HCT116 (cell line): ENCODE measurements around the gene AMBRA1. TPM values are rescaled to one million over a fixed set of nuclear protein-coding genes. Genes with fewer than 3 reads are reported as not detected.

Experiments
- ATAC-seq: fragments of 200-7000 bp; cut with Tn5 transposase; 2 replicates; pipeline ENCODE4 v1.9.1; 2020; ENCODE audit warnings: mild to moderate bottlenecking, moderate library complexity
- BruUV-seq: library from RNA; stranded (reverse); fragments of 400-500 nt; replicated peaks from 2 replicates; lab custom pipeline; 2021; lab: Mats Ljungman, UMichigan
- CTCF ChIA-PET: fragments of 300-600 bp; sonication (Branson Sonifier 250); formaldehyde crosslinking; loops from one replicate; lab custom pipeline; 2021; ENCODE audit warnings: antibody characterized with exemption; lab: Charles Lee
- POLR2A ChIA-PET: fragments of 300-600, 350-600 bp; sonication (Branson Sonifier 250); formaldehyde crosslinking; loops from one replicate; lab custom pipeline; 2021; ENCODE audit warnings: antibody characterized with exemption; lab: Charles Lee
- RAD21 ChIA-PET, 2 experiments: fragments of 300-600 bp; sonication (Branson Sonifier 250); formaldehyde crosslinking; loops; one replicate each; lab custom pipeline; 2023; ENCODE audit warnings: low total read pairs in 2 of 2; ENCODE audit not compliant: uncharacterized antibody in 2 of 2, unreplicated experiment in 2 of 2, low non-redundant PET in 1 of 2; lab: Charles Lee
- DNase-seq: peaks from one replicate; pipeline ENCODE4 v3.0.0-alpha.2; 2010; ENCODE audit warnings: low read depth, low spot score
- H2AFZ ChIP-seq: fragments of 200-600 bp; shearing (Covaris generic), sonication (generic); 2 replicates; pipeline ENCODE4 v1.6.1; 2017; ENCODE audit warnings: low read depth, mixed run types, mixed read lengths, antibody characterized with exemption, low read length; ENCODE audit not compliant: poor library complexity, severe bottlenecking
- H3K27ac ChIP-seq: 2 replicates; pipeline ENCODE4 v1.5.1; 2012; ENCODE audit warnings: low read depth, low read length
- H3K27me3 ChIP-seq: fragments of 200-600 bp; sonication (generic); 2 replicates; pipeline ENCODE4 v1.6.1; 2016; ENCODE audit warnings: mixed run types, low read length, mixed read lengths; ENCODE audit not compliant: insufficient read depth
- H3K36me3 ChIP-seq, 2 experiments: fragments of 200-500 bp in 1 of 2; fragments of 200-600 bp in 1 of 2; sonication (Bioruptor generic) in 1 of 2; sonication (generic) in 1 of 2; 2 replicates each; pipeline versions ENCODE4 v1.5.1 to v1.6.1; 2014 to 2016; ENCODE audit warnings: low read length in 2 of 2, inconsistent platforms in 1 of 2, mixed read lengths in 1 of 2, mixed run types in 1 of 2; ENCODE audit not compliant: insufficient read depth in 2 of 2, control insufficient read depth in 1 of 2
- H3K4me1 ChIP-seq, 2 experiments: fragments of 200-600 bp in 1 of 2; sonication (generic) in 1 of 2; 2 replicates each; pipeline versions ENCODE4 v1.5.1 to v1.6.1; 2012 to 2017; ENCODE audit warnings: low read length in 2 of 2, inconsistent platforms in 1 of 2, mild to moderate bottlenecking in 1 of 2, mixed read lengths in 1 of 2, mixed run types in 1 of 2, moderate library complexity in 1 of 2; ENCODE audit not compliant: insufficient read depth in 2 of 2, control insufficient read depth in 1 of 2
- H3K4me2 ChIP-seq: fragments of 200-600 bp; sonication (generic); 2 replicates; pipeline ENCODE4 v1.6.1; 2017; ENCODE audit warnings: mixed run types, low read length, mixed read lengths
- H3K4me3 ChIP-seq, 2 experiments: fragments of 200-600 bp in 1 of 2; sonication (generic) in 1 of 2; replicated peaks in 1 of 2; 2 replicates each; pipeline ENCODE4 v1.5.1; 2011 to 2016; ENCODE audit warnings: low read length in 2 of 2, control low read depth in 1 of 2, low read depth in 1 of 2, mild to moderate bottlenecking in 1 of 2, mixed read lengths in 1 of 2, mixed run types in 1 of 2
- H3K79me2 ChIP-seq: fragments of 200-600 bp; sonication (generic); 2 replicates; pipeline ENCODE4 v1.6.1; 2017; ENCODE audit warnings: mild to moderate bottlenecking, mixed run types, low read length, moderate library complexity, mixed read lengths; ENCODE audit not compliant: insufficient read depth
- H3K9ac ChIP-seq: fragments of 200-600 bp; sonication (generic); 2 replicates; pipeline ENCODE4 v1.6.1; 2016; ENCODE audit warnings: low read length, mixed read lengths
- H3K9me2 ChIP-seq: fragments of 200-600 bp; sonication (generic), shearing (Covaris generic); 2 replicates; pipeline ENCODE4 v1.6.1; 2017; ENCODE audit warnings: mixed run types, mild to moderate bottlenecking, moderate library complexity; ENCODE audit not compliant: insufficient read depth
- H3K9me3 ChIP-seq, 2 experiments: fragments of 200-500 bp in 1 of 2; fragments of 200-600 bp in 1 of 2; sonication (Bioruptor generic) in 1 of 2; sonication (generic) in 1 of 2; 2 replicates each; pipeline ENCODE4 v1.6.1; 2014 to 2017; ENCODE audit warnings: low read length in 2 of 2, mixed read lengths in 2 of 2, inconsistent platforms in 1 of 2, low read depth in 1 of 2, mild to moderate bottlenecking in 1 of 2, mixed run types in 1 of 2, moderate library complexity in 1 of 2; ENCODE audit not compliant: control insufficient read depth in 1 of 2, insufficient read depth in 1 of 2
- H4K20me1 ChIP-seq: fragments of 200-600 bp; sonication (generic), shearing (Covaris generic); 2 replicates; pipeline ENCODE4 v1.6.1; 2017; ENCODE audit warnings: mixed run types, mild to moderate bottlenecking, moderate library complexity; ENCODE audit not compliant: insufficient read depth
- ATF3 ChIP-seq: IDR thresholded peaks from 2 replicates; pipeline ENCODE4 v1.6.1; 2012
- CBX3 ChIP-seq: IDR thresholded peaks from 2 replicates; pipeline ENCODE4 v1.6.1; 2012; ENCODE audit warnings: low read depth
- CEBPB ChIP-seq: IDR thresholded peaks from 2 replicates; pipeline ENCODE4 v1.6.1; 2012; ENCODE audit warnings: low read depth
- CTCF ChIP-seq, 3 experiments: fragments of 200-600 bp in 1 of 3; sonication (generic) in 1 of 3; IDR thresholded peaks in 2 of 3; conservative IDR thresholded peaks in 1 of 3; 2 replicates each; pipeline ENCODE4 v1.5.1; 2012 to 2017; ENCODE audit warnings: low read depth in 2 of 3, low read length in 2 of 3, antibody characterized with exemption in 1 of 3, borderline replicate concordance in 1 of 3, control low read depth in 1 of 3, mild to moderate bottlenecking in 1 of 3, mixed read lengths in 1 of 3, mixed run types in 1 of 3, moderate library complexity in 1 of 3; ENCODE audit not compliant: insufficient read depth in 1 of 3
- EGR1 ChIP-seq: IDR thresholded peaks from 2 replicates; pipeline ENCODE4 v1.6.1; 2012; ENCODE audit warnings: low read depth
- ELF1 ChIP-seq: IDR thresholded peaks from 2 replicates; pipeline ENCODE4 v1.6.1; 2012; ENCODE audit warnings: low read depth, borderline replicate concordance
- EZH2phosphoT487 ChIP-seq: fragments of 200-600 bp; IDR thresholded peaks from 2 replicates; pipeline ENCODE4 v1.6.1; 2018; ENCODE audit warnings: antibody characterized with exemption, borderline replicate concordance
- FOSL1 ChIP-seq: IDR thresholded peaks from 2 replicates; pipeline ENCODE4 v1.6.1; 2012; ENCODE audit warnings: low read depth
- JUND ChIP-seq: IDR thresholded peaks from 2 replicates; pipeline ENCODE4 v1.6.1; 2012
- MAX ChIP-seq: IDR thresholded peaks from 2 replicates; pipeline ENCODE4 v1.6.1; 2012
- POLR2A ChIP-seq: IDR thresholded peaks from 2 replicates; pipeline ENCODE4 v1.7.0; 2011; ENCODE audit warnings: borderline replicate concordance; ENCODE audit not compliant: insufficient read depth, insufficient read length; ENCODE audit errors: extremely low read depth
- POLR2AphosphoS5 ChIP-seq: IDR thresholded peaks from 2 replicates; pipeline ENCODE4 v1.6.1; 2011; ENCODE audit warnings: mild to moderate bottlenecking, low read depth, low read length, moderate library complexity
- SIN3A ChIP-seq: IDR thresholded peaks from 2 replicates; pipeline ENCODE4 v1.6.1; 2012; ENCODE audit warnings: low read depth
- SRF ChIP-seq: IDR thresholded peaks from 2 replicates; pipeline ENCODE4 v1.6.1; 2012; ENCODE audit warnings: low read depth
- YY1 ChIP-seq: IDR thresholded peaks from 2 replicates; pipeline ENCODE4 v1.6.1; 2011; ENCODE audit warnings: low read length, low read depth, moderate library complexity, mild to moderate bottlenecking; ENCODE audit not compliant: insufficient replicate concordance; ENCODE audit errors: extremely low read depth
- intact Hi-C: fragments of 100-400 bp; cut with micrococcal nuclease; formaldehyde crosslinking; loops from 2 replicates; pipeline ENCODE4 v1.10.0; 2022
- total RNA-seq: library from RNA; stranded (reverse); gene quantifications from one replicate; pipeline ENCODE4 v1.2.1, GENCODE V29; 2021; ENCODE audit not compliant: unreplicated experiment

The AMBRA1 gene
- total RNA-seq, 1 experiment from 2014 or later = 22.7 TPM

- H3K9me3 ChIP-seq = no peaks in the 10 kb centered on the region
- H3K4me2 ChIP-seq = no peak overlapping the region
- H3K27ac ChIP-seq = no peak overlapping the region; the same call in 1 of the 2 replicates
- peaks cover 3 to 12% of the 10 kb centered on the region in 2 experiments; a peak in 2 of 4 replicates for H3K36me3 ChIP-seq
- H2AFZ ChIP-seq = no peak overlapping the region
- H3K4me3 ChIP-seq = no peak overlapping the region
- ATAC-seq (no peak), DNase-seq (no peak)
- no peaks in the 10 kb centered on the region for H4K20me1 ChIP-seq
- H3K27me3 ChIP-seq = no peaks in the 10 kb centered on the region
- BruUV-seq = no TSS peak
- H3K9me2 ChIP-seq = no peaks in the 10 kb centered on the region
- CTCF ChIA-PET = interaction anchor here (0.6 to 1.1 kb wide), 3 partner anchors 13 to 52 kb away, joined by 3 to 5 read pairs (median 3); no protein-coding TSS in a partner anchor
- peaks cover 20 to 49% of the 10 kb centered on the region in 2 experiments for H3K4me1 ChIP-seq
- no peak overlapping the region for H3K9ac ChIP-seq
- TF ChIP-seq EGR1 (no peak), YY1 (no peak), CEBPB (no peak), ATF3 (no peak), MAX (no peak), POLR2AphosphoS5 (no peak), CBX3 (no peak)
- peaks cover 24% of the 10 kb centered on the region for H3K79me2 ChIP-seq
- POLR2A ChIA-PET = no interaction called here
- intact Hi-C loops = loop anchor here (5.0 kb wide), 1 partner anchor 119 kb away; no protein-coding TSS in a partner anchor
- RAD21 ChIA-PET = no interaction called here
Measured at GRCh38 chr11:46366661-46367161, 227.1 kb downstream of the AMBRA1 start.

GRCh38 chr11:46366260-46366659, 227.6 kb downstream of the AMBRA1 start:
- RAD21 ChIA-PET = no interaction called here
- peaks cover 3 to 12% of the 10 kb centered on the region in 2 experiments; a peak in 2 of 4 replicates for H3K36me3 ChIP-seq
- no peak overlapping the region for H3K9ac ChIP-seq
- peaks cover 28% of the 10 kb centered on the region for H3K79me2 ChIP-seq
- H3K4me3 ChIP-seq = no peak overlapping the region
- POLR2A ChIA-PET = no interaction called here
- no peak overlapping the region; the same call in 1 of the 2 replicates for H3K27ac ChIP-seq
- intact Hi-C loops = loop anchor here (5.0 kb wide), 1 partner anchor 119 kb away; no protein-coding TSS in a partner anchor
- BruUV-seq = no TSS peak
- H3K4me2 ChIP-seq = no peak overlapping the region
- DNase-seq = no peak
- no peaks in the 10 kb centered on the region for H4K20me1 ChIP-seq
- CTCF ChIA-PET = interaction anchor here (0.6 to 2.0 kb wide), 4 partner anchors 13 to 51 kb away, joined by 3 to 8 read pairs (median 4); no protein-coding TSS in a partner anchor
- H3K9me2 ChIP-seq = no peaks in the 10 kb centered on the region
- no peak overlapping the region for H2AFZ ChIP-seq
- no peak for ATAC-seq
- H3K27me3 ChIP-seq = no peaks in the 10 kb centered on the region
- peaks cover 20 to 53% of the 10 kb centered on the region in 2 experiments for H3K4me1 ChIP-seq
- no peaks in the 10 kb centered on the region for H3K9me3 ChIP-seq
- TF ChIP-seq CTCF (IDR thresholded peaks at IDR 0.05 in 2 of 3, conservative IDR thresholded peaks at IDR 0.05 in 1 of 3; ENCODE audit: borderline replicate concordance in 1 of 3, insufficient read depth in 1 of 3, low read depth in 2 of 3, low read length in 2 of 3) (no peak), ELF1 (no peak), ATF3 (no peak), EGR1 (no peak), SIN3A (no peak), JUND (no peak), POLR2A (no peak), FOSL1 (no peak), SRF (no peak), MAX (no peak), CEBPB (no peak), EZH2phosphoT487 (no peak)
